GM21526 (cell line): ENCODE results near the gene FAM110A.
"Not testable (repeated sequence)": the region's sequence is repeated elsewhere in the genome, so short reads cannot be mapped to it uniquely, and the experiment has no call there.

Experiments used
- ATAC-seq: cut with Tn5 transposase; IDR thresholded peaks from one replicate; pipeline ENCODE4 v1.9.1; 2021; ENCODE audit warnings: moderate library complexity; ENCODE audit not compliant: unreplicated experiment, low FRiP score

Gene FAM110A

GRCh38 chr20:822651-823573 is 10.6 kb upstream of the FAM110A start:
- ATAC-seq = no peak

DNA sequence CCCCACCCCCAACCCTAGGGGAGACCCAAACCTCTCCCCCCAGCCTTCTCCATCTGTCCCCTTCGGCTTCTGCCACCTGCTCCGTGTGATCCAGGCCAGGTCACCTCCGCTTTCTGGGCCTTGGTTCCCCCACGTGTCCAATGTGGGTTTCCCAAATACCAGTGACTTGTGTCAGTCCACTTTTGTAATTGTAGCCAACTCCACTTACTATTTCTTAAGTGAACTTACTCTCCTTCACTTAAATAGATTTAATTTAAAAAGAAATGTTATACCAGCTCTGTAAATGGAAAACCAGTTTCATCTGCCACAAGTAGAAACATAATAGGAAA is 10.0 kb upstream of the FAM110A start:
- no peak for ATAC-seq

DNA sequence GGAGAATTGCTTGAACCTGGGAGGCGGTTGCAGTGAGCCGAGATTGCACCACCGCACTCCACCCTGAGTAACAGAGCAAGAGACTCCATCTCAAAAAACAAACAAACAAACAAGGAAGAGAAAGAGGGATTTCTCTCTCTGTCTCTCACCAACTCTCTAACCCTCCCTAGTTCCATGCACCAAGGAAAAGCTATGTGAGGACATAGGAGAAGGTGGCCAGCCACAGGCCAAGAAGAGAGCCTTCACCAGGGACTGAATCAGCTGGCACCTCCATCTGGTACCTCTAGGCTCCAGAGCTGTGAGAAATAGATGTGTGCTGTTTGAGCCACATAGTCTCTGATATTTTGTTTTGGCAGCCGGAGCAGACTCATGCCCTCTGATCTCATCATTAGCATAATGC is 9.0 kb upstream of the FAM110A start:
- ATAC-seq = no peak

DNA sequence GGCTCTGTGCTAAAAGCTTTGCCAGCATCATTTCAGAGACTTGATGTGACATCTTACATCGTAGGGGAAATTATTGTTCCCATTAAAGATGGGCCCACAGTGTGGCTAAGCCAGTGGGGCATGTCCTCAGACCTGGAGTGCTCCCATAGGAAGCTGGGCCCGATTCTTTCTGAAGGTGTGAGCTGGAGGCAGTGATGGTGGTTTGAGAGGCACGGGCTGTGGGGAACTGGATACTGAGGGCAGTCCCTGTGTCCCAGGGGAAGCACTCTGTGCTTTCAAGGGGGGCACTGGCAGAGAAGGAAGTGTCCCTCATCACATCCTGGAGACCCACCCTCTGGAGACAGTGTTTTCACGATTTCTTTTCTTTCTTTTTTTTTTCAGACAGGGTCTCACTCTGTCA is 8.6 kb upstream of the FAM110A start:
- ATAC-seq = no peak

GRCh38 chr20:825710-826421 is 7.6 kb upstream of the FAM110A start:
- ATAC-seq = no peak

DNA sequence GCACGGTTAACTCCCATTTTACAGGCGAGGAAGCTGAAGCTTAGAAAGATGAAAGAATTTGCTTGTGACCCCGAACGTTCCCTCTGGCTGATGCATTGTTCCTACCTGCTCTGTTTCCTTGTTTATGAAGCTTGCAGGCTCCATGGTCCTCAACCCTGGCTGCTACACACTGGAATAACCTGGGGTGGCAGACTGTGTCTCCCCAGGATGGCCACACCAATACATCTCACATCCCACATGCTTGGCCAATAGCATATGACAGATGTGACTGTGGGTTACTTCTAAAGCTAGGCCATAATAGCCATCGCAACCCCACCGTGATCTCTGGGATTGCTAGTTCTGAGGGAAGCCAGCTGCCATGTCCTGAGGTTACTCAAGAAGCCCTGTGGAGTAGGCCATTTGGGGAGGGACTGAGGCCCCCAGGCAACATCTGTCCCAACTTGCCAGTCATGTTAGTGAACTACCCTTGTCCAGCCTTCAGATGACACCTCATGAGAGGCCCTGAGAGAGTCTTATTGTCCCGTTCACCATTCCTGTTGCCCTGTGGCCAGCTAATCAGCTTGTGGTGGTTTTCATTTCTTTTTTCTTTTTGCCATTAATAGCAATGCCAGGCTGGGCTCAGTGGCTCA is 6.7 kb upstream of the FAM110A start:
- ATAC-seq = no peak

DNA sequence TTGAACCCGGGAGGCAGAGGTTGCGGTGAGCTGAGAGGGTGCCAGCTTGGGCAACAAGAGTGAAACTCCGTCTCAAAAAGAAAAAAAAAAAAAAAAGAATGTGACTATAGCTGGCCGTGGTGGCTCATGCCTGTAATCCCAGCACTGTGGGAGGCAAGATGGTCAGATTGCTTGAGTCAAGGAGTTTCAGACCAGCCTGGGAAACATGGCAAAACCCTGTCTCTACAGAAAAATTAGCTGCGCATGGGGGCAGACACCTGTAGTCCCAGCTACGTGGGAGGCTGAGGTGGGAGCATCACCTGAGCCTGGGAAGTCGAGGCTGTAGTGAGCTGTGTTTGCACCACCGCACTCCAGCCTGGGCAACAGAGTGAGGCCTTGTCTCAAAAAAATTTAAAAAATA is 5.5 kb upstream of the FAM110A start:
- not testable (repeated sequence) for ATAC-seq

DNA sequence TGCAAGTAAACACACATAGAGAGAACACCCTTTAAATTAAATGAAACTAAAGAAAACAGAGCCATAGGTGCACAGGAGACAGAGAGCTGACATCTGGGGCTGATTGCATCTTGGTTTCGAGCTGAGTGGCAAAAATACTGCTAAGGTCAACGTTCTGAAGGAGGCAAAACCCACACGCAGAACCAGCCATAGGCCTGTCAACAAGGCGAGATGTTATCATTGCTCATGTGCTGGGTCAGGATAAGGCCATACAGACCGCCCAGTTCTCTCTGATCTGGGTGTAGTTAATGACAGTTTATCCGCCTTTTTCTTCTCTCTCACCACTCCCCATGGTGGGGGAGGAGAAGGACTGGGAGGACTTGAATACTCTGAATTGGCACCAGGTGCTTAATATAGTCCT is 4.5 kb upstream of the FAM110A start:
- no peak for ATAC-seq

- ATAC-seq = no peak
Measured at GRCh38 chr20:829551-829950, 4.0 kb upstream of the FAM110A start.

GRCh38 chr20:830011-830521 is 3.4 kb upstream of the FAM110A start:
- no peak for ATAC-seq

DNA sequence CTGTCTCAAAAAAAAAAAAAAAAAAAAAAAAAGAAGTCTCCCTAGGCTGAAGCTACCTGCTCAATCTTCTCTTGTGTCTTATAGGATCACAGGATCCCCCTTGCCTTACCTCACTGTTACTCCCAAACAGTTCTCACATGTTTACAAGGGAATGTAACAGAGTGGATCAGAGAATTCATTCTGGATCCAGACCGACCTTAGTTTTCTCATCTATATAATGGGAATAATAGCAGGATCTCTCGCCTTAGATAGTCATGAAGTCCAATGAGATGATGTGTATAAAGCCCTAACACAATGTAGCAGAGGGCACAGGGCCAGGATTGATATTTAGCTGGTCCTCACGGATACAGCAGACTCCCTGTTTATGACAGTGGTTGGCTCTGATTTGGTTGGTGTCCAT is 2.3 kb upstream of the FAM110A start:
- ATAC-seq = no peak

DNA sequence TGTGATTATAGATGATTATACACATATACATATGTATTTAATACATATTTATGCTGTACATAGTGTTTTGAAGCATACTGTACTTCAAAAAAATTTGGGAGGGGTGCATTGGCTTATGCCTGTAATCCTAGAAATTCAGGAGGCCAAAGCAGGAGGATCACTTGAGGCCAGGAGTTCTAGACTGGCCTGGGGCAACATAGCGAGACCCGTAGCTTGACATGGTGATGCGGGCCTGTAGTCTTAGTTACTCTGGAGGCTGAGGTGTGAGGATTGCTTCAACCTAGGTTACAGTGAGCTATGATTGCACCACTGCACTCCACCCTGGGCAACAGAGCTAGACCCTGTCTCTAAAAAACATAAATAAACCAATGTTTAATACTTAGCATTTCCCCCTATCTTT is 1.6 kb upstream of the FAM110A start:
- no peak for ATAC-seq

GRCh38 chr20:833121-833449 is 430 bp upstream of the FAM110A start:
- no peak for ATAC-seq

- no peak for ATAC-seq
Measured at GRCh38 chr20:834151-834746, 734 bp downstream of the FAM110A start.

GRCh38 chr20:835608-836045 is 2.1 kb downstream of the FAM110A start:
- ATAC-seq = no peak

DNA sequence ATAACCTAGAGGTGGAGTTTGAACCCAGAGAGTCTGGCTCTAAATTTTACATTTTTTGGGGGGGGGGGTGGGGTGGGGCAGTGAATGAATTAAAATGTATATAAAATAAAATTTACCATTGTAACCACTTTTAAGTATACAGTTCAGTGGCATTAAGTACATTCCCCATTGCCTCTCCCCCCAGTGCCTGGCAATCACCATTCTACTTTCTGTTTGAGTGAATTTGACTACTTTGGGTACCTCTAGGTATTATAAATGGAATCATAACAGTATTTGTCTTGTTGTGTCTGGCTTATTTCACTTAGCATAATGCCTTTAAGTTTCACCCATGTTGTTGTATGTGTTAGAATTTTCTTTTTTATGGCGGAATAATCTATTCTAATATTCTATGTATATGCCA is 2.7 kb downstream of the FAM110A start:
- ATAC-seq = no peak

GRCh38 chr20:839015-839414 is 5.5 kb downstream of the FAM110A start:
- no peak for ATAC-seq

- no peak for ATAC-seq
Measured at GRCh38 chr20:839626-840025, 6.1 kb downstream of the FAM110A start.

GRCh38 chr20:840503-840857 is 7.0 kb downstream of the FAM110A start:
- ATAC-seq = no peak

- ATAC-seq = no peak
Measured at GRCh38 chr20:840858-841567, 7.5 kb downstream of the FAM110A start.
